Type B pancreatic cell (in vitro differentiated cells): Measurements from ENCODE around the gene TCF23. TPM values are rescaled to one million over a fixed set of nuclear protein-coding genes. Genes with fewer than 3 reads are reported as not detected.

Source experiments
- DNase-seq: peaks from one replicate; pipeline ENCODE4 v3.0.0; 2021; ENCODE audit warnings: mixed read lengths; ENCODE audit not compliant: unreplicated experiment; ENCODE audit errors: extremely low spot score
- H3K27ac Mint-ChIP-seq: 2 replicates; pipeline ENCODE4 v1.8.0; 2021; ENCODE audit warnings: mild to moderate bottlenecking, mixed read lengths
- H3K27me3 Mint-ChIP-seq: 2 replicates; pipeline ENCODE4 v1.8.0; 2021; ENCODE audit warnings: mixed read lengths
- H3K36me3 Mint-ChIP-seq: 2 replicates; pipeline ENCODE4 v1.8.0; 2021; ENCODE audit warnings: mixed read lengths
- H3K4me1 Mint-ChIP-seq: one replicate; pipeline ENCODE4 v1.8.0; 2021; ENCODE audit warnings: mixed read lengths; ENCODE audit not compliant: unreplicated experiment
- H3K4me3 Mint-ChIP-seq: 2 replicates; pipeline ENCODE4 v1.8.0; 2021; ENCODE audit warnings: mild to moderate bottlenecking, mixed read lengths
- H3K9me3 Mint-ChIP-seq: 2 replicates; pipeline ENCODE4 v1.8.0; 2021; ENCODE audit warnings: mixed read lengths
- total RNA-seq: library from RNA; stranded (reverse); gene quantifications from 2 replicates; pipeline ENCODE4 v1.2.1, GENCODE V29; 2021; ENCODE audit warnings: low replicate concordance
- TF ChIP-seq, protein P1 (sequence below): fragments of 200-600 bp; sonication (generic); conservative IDR thresholded peaks from 2 replicates; pipeline ENCODE4 v1.5.0; 2021; ENCODE audit warnings: antibody characterized with exemption, mild to moderate bottlenecking

Gene TCF23
- total RNA-seq, 1 donor from 2014 or later, result not detected

GRCh38 chr2:27137322-27137935 is 11.4 kb upstream of the TCF23 start:
- DNase-seq, result no peak
- no peaks in the 10 kb centered on the region for H3K36me3 Mint-ChIP-seq
- peaks cover 12% of the 10 kb centered on the region for H3K4me1 Mint-ChIP-seq
- TF ChIP-seq, protein P1, sequence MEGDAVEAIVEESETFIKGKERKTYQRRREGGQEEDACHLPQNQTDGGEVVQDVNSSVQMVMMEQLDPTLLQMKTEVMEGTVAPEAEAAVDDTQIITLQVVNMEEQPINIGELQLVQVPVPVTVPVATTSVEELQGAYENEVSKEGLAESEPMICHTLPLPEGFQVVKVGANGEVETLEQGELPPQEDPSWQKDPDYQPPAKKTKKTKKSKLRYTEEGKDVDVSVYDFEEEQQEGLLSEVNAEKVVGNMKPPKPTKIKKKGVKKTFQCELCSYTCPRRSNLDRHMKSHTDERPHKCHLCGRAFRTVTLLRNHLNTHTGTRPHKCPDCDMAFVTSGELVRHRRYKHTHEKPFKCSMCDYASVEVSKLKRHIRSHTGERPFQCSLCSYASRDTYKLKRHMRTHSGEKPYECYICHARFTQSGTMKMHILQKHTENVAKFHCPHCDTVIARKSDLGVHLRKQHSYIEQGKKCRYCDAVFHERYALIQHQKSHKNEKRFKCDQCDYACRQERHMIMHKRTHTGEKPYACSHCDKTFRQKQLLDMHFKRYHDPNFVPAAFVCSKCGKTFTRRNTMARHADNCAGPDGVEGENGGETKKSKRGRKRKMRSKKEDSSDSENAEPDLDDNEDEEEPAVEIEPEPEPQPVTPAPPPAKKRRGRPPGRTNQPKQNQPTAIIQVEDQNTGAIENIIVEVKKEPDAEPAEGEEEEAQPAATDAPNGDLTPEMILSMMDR, result no peak
- H3K4me3 Mint-ChIP-seq, result no peak overlapping the region
- H3K27ac Mint-ChIP-seq, result no peak overlapping the region
- H3K9me3 Mint-ChIP-seq, result no peaks in the 10 kb centered on the region
- peaks cover 15% of the 10 kb centered on the region for H3K27me3 Mint-ChIP-seq

GRCh38 chr2:27138111-27138510 is 10.7 kb upstream of the TCF23 start:
- H3K4me3 Mint-ChIP-seq, result no peak overlapping the region

DNA sequence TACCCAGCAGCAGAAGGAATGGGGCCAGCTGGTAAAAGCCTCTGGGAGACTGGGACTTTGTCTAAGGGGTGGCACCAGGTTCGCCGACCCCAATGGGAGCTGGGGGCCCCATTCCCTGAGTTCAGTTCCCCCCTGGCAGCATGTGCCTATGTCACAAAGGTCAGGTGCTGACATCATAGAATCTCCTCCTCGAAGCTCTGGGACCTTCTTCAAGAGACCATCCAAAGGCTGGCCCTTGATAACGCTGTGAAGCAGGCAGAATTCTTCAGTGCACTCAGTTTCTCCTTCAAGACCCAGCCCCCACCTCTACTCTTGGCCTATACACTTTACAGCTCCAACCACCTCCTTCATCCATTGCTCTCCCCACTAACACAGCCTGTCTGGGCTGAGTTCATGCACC is 9.5 kb upstream of the TCF23 start, which contains the start of gene PRR30:
PRR30 (minus strand) TSS at position 101 of the 400 bp plus-strand sequence. CDS start 1,081 bp downstream, outside the sequence.
- TF ChIP-seq, protein P1, result no peak
- no peaks in the 10 kb centered on the region for H3K4me1 Mint-ChIP-seq
- H3K27me3 Mint-ChIP-seq, result peaks cover 30% of the 10 kb centered on the region
- H3K4me3 Mint-ChIP-seq, result no peak within 1 kb of the TSS
- H3K27ac Mint-ChIP-seq, result no peak within 1 kb of the TSS
- peaks cover 6% of the 10 kb centered on the region for H3K9me3 Mint-ChIP-seq
- DNase-seq, result no peak
- H3K36me3 Mint-ChIP-seq, result no peaks in the 10 kb centered on the region

More at GRCh38 chr2:27138111-27138510, 10.7 kb upstream of the TCF23 start:
- Mint-ChIP-seq H3K9me3 (peaks cover 4% of the 10 kb centered on the region), H3K36me3 (no peaks in the 10 kb centered on the region), H3K27me3 (peaks cover 20% of the 10 kb centered on the region), H3K27ac (no peak overlapping the region), H3K4me1 (peaks cover 8% of the 10 kb centered on the region)
- no peak for DNase-seq
- TF ChIP-seq, protein P1, result no peak

- DNase-seq, result no peak
- H3K4me3 Mint-ChIP-seq, result no peak overlapping the region
- TF ChIP-seq, protein P1, result no peak
- H3K27me3 Mint-ChIP-seq, result peaks cover 26% of the 10 kb centered on the region
- no peaks in the 10 kb centered on the region for H3K36me3 Mint-ChIP-seq
- no peak overlapping the region for H3K27ac Mint-ChIP-seq
- H3K4me1 Mint-ChIP-seq, result no peaks in the 10 kb centered on the region
- peaks cover 6% of the 10 kb centered on the region for H3K9me3 Mint-ChIP-seq
Measured at GRCh38 chr2:27143285-27143684, 5.5 kb upstream of the TCF23 start.

GRCh38 chr2:27145682-27146081 is 3.1 kb upstream of the TCF23 start:
- Mint-ChIP-seq H3K9me3 (peaks cover 6% of the 10 kb centered on the region), H3K4me1 (no peaks in the 10 kb centered on the region), H3K4me3 (no peak overlapping the region), H3K27me3 (peaks cover 19% of the 10 kb centered on the region), H3K36me3 (no peaks in the 10 kb centered on the region), H3K27ac (no peak overlapping the region)
- TF ChIP-seq, protein P1, result no peak
- DNase-seq, result no peak
